ENCODE measurements around the gene RASGEF1C.

RASGEF1C gene

DNA sequence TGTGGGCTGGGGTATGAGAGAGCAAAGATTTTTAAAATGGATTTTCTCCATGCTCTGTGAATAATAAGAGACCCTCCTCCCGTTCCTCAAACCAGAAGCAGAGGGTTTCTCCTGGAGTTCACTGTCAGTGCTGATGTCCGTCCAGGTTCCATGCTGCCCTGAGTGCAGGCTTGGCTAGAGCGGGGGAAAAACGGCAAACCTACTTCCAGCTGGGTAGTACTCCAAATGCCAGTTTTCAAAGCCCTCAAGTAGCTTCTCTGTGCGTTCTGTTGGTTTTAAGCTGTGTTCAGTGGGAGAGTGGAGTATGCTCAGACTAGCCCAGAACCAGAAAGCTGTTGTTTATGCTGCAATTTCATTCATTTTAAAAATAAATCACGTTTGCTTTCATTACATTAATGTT is 40.3 kb downstream of the RASGEF1C start:
- no peak for DNase-seq
- intact Hi-C loops (cut with DNase I): loop anchor here (5.0 kb wide), 1 partner anchor 41 kb away; no protein-coding TSS in a partner anchor

- intact Hi-C loops (cut with DNase I): loop anchor here (5.0 kb wide), 1 partner anchor 39 kb away; no protein-coding TSS in a partner anchor
- no peak for DNase-seq
These were observed 42.8 kb downstream of the RASGEF1C start for GRCh38 chr5:180166176-180166575.

GRCh38 chr5:180162304-180162661 is 46.7 kb downstream of the RASGEF1C start:
- peak in 2 of 10 donors; percentile 14 to 80 for DNase-seq
- intact Hi-C loops (cut with DNase I): loop anchor here (1.0 kb wide), 1 partner anchor 47 kb away; the partner anchor contains the start of gene RASGEF1C

GRCh38 chr5:180161420-180162303 is 47.3 kb downstream of the RASGEF1C start:
- intact Hi-C loops (cut with DNase I): loop anchor here (1.0 kb wide), 1 partner anchor 48 kb away; the partner anchor contains the start of gene RASGEF1C
- peak in 5 of 10 donors; percentile 36 to 95 (median 67) for DNase-seq

GRCh38 chr5:180160789-180161188 is 48.2 kb downstream of the RASGEF1C start:
- peak in 2 of 10 donors; percentile 21 to 74 for DNase-seq
- intact Hi-C loops (cut with DNase I): no loop called here

- intact Hi-C loops (cut with DNase I): no loop called here
- DNase-seq: peak in 2 of 10 donors; percentile 9 to 52
These were observed 48.8 kb downstream of the RASGEF1C start for GRCh38 chr5:180160215-180160614.

GRCh38 chr5:180159756-180160155 is 49.3 kb downstream of the RASGEF1C start:
- intact Hi-C loops (cut with DNase I): no loop called here
- DNase-seq: peak in 2 of 10 donors; percentile 20 to 62

GRCh38 chr5:180157866-180158265 is 51.1 kb downstream of the RASGEF1C start:
- no peak for DNase-seq
- intact Hi-C loops (cut with DNase I): no loop called here

DNA sequence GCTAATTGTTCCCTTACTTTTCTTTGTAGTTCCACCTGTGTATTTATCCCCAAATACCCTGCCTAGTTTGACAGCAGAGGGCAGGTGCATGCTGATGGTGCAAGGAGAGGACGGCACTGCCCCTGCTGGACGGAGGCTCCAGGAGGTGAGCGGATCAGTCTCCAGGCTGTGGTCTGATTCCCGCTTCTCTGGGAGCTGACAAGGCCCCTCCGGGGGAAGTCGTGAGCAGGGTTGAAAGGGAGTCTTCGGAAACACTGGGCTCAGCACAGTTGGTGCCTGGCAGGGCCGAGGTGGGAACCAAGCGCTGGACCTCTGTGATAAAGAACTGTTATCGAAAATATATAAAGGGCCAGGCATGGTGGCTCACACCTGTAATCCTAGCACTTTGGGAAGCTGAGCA is 52.9 kb downstream of the RASGEF1C start:
- peak in 2 of 10 donors; percentile 13 to 61 for DNase-seq
- intact Hi-C loops (cut with DNase I): no loop called here

GRCh38 chr5:180155365-180155926 is 53.6 kb downstream of the RASGEF1C start:
- peak in 6 of 10 donors; percentile 40 to 93 (median 60) for DNase-seq
- intact Hi-C loops (cut with DNase I): no loop called here

DNA sequence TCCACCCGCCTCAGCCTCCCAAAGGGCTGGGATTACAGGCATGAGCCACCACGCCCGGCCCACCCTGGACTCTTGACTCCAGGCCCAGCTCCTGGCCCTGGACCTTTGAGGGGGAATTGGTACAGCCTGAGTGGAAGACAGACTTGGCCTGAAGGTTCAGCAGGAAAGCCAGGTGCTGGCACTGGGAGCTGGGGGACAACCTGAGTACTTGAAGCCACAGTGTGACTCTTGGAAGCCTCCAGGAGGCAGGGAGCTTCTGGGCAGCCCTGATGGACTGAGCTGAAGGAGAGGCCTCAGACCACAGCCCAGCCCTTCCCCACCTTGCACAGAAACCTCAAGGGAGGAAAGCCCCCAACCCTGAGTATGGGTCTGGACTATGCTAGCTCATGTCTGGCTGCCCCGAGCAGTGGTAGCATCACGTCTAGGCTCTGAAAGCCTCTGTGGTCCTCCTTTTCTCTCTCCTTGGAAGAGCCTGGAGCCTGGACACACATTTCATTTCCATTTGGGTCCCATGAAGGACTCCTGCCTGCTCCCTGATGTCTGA is 54.1 kb downstream of the RASGEF1C start:
- intact Hi-C loops (cut with DNase I): no loop called here
- peak in 2 of 10 donors; percentile 9 to 58 for DNase-seq

GRCh38 chr5:180153991-180154390 is 55.0 kb downstream of the RASGEF1C start:
- intact Hi-C loops (cut with DNase I): no loop called here
- DNase-seq: no peak

DNA sequence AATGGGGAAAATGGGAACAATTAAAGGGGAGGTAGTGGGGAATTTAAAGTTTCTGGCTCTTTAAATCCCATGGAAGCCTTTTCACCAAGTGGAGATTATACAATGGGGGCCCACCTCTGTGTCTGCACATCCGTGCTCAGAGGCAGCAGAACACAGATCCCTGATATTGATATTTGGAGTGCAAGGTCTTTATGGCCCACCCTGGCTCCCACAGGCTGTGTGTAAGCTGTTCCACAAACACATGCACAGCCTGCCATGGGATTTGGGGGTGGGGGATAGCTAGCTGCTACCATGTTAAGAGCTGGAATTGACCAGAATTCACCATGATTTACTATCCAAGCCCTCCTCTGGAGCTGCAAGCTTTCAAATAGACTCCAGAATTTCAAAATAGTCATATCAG is 55.9 kb downstream of the RASGEF1C start:
- intact Hi-C loops (cut with DNase I): no loop called here

GRCh38 chr5:180143656-180144364 is 65.2 kb downstream of the RASGEF1C start:
- intact Hi-C loops (cut with DNase I): no loop called here
- DNase-seq: peak in 1 of 10 donors; percentile 78

More for the DNA sequence above, 55.9 kb downstream of the RASGEF1C start:
- DNase-seq: no peak

- intact Hi-C loops (cut with DNase I): no loop called here
- DNase-seq: peak in 1 of 10 donors; percentile 5
These were observed 66.0 kb downstream of the RASGEF1C start for GRCh38 chr5:180142824-180143610.

DNA sequence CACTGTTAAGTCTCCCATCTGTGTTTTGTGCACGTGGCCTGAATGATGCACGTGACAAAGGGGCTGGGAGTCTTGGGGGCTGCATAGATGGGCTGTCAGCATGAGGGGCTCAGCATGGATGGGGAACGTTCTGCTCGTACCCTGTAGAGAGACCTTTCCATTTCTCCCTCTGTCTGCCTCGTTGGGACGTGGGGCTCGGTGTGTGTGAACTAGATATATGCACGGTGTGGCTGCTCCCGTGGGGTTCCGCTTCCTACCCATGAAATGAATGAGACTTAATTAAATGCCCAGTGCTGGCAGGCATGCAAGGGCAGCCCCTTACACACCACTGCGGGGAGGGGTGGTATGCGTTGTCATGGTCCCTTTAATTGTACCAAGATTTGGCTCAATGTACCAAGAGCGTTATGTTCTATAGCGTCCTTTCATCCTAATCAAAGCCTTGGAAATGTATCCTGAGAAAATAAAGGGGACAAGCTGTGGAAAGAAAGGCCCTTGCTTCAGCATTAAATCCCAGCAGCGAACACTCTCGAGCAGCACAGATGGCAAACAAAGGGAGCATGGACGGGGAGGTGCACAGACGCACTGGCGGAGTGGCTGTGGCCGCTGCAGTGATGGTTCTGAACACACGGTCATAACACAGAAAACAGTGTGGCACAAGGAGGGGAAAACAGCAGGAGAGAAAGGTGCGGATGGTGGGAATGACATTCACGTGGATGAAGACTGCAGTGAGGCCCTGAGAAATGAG is 66.8 kb downstream of the RASGEF1C start:
- peak in 3 of 10 donors; percentile 44 to 85 (median 44) for DNase-seq
- intact Hi-C loops (cut with DNase I): no loop called here

- intact Hi-C loops (cut with DNase I): no loop called here
- DNase-seq: no peak
These were observed 67.8 kb downstream of the RASGEF1C start for GRCh38 chr5:180141068-180141660.

- intact Hi-C loops (cut with DNase I): no loop called here
- peak in 2 of 10 donors; percentile 11 to 83 for DNase-seq
These were observed 68.4 kb downstream of the RASGEF1C start for GRCh38 chr5:180140571-180140970.

Measured in posterior cingulate gyrus (tissue), 11 donors.